Anterior cingulate cortex (tissue), 58 donors: Measurements from ENCODE around the gene CACNA1D.
A peak's percentile ranks its signal among the peaks of the same experiment; 100 is the strongest.

Source experiments
- DNase-seq, 58 donors: peaks; one replicate each; lab custom pipeline; 2025; lab: John Stamatoyannopoulos, UW

The CACNA1D gene

GRCh38 chr3:53773021-53773436 is 278.6 kb downstream of the CACNA1D start:
- no peak for DNase-seq

- DNase-seq: peak in 9 of 58 donors; percentile 3 to 46 (median 16)
These were observed 279.4 kb downstream of the CACNA1D start for GRCh38 chr3:53773611-53774368.

GRCh38 chr3:53774414-53774813 is 280.0 kb downstream of the CACNA1D start:
- no peak for DNase-seq

- DNase-seq: no peak
These were observed 280.6 kb downstream of the CACNA1D start for GRCh38 chr3:53775018-53775417.

- no peak for DNase-seq
These were observed 281.4 kb downstream of the CACNA1D start for GRCh38 chr3:53775834-53776251.

- no peak for DNase-seq
These were observed 282.2 kb downstream of the CACNA1D start for GRCh38 chr3:53776494-53777101.

- DNase-seq: no peak
These were observed 283.1 kb downstream of the CACNA1D start for GRCh38 chr3:53777468-53777867.

GRCh38 chr3:53778153-53778552 is 283.7 kb downstream of the CACNA1D start:
- no peak for DNase-seq

- no peak for DNase-seq
These were observed 285.8 kb downstream of the CACNA1D start for GRCh38 chr3:53780171-53780570.

GRCh38 chr3:53780806-53781205 is 286.4 kb downstream of the CACNA1D start:
- peak in 7 of 58 donors; percentile 1 to 48 (median 6) for DNase-seq

GRCh38 chr3:53787016-53787415 is 292.6 kb downstream of the CACNA1D start:
- no peak for DNase-seq

GRCh38 chr3:53788038-53788437 is 293.6 kb downstream of the CACNA1D start:
- DNase-seq: no peak

- DNase-seq: no peak
These were observed 295.0 kb downstream of the CACNA1D start for GRCh38 chr3:53789459-53789858.

- DNase-seq: no peak
These were observed 296.1 kb downstream of the CACNA1D start for GRCh38 chr3:53790470-53790869.

- no peak for DNase-seq
These were observed 296.9 kb downstream of the CACNA1D start for GRCh38 chr3:53791317-53791716.

- DNase-seq: no peak
These were observed 298.5 kb downstream of the CACNA1D start for GRCh38 chr3:53792866-53793265.

- no peak for DNase-seq
These were observed 300.2 kb downstream of the CACNA1D start for GRCh38 chr3:53794597-53794996.

GRCh38 chr3:53795176-53795575 is 300.8 kb downstream of the CACNA1D start:
- peak in 1 of 58 donors; percentile 16 for DNase-seq

GRCh38 chr3:53795789-53796560 is 301.6 kb downstream of the CACNA1D start:
- DNase-seq: peak in 39 of 58 donors; percentile 12 to 70 (median 42)

GRCh38 chr3:53798144-53798543 is 303.7 kb downstream of the CACNA1D start:
- no peak for DNase-seq

GRCh38 chr3:53799338-53799865 is 305.0 kb downstream of the CACNA1D start:
- DNase-seq: no peak
